GM12864 (cell line): ENCODE data around the gene ZNF699.
A peak's percentile ranks its signal among the peaks of the same experiment; 100 is the strongest.

Experiments used
- DNase-seq: peaks from one replicate; pipeline ENCODE4 v3.0.0-alpha.2; 2011; ENCODE audit warnings: low read depth
- H3K4me3 ChIP-seq: 2 replicates; pipeline ENCODE4 v1.5.1; 2011; ENCODE audit warnings: mild to moderate bottlenecking, low read depth, low read length, control low read depth
- TF ChIP-seq, protein P1 (sequence below): IDR thresholded peaks from 2 replicates; pipeline ENCODE4 v1.5.1; 2011; ENCODE audit warnings: low read depth, mild to moderate bottlenecking, moderate library complexity, low read length, control low read depth, inconsistent platforms; ENCODE audit errors: missing control alignments

The ZNF699 gene

DNA sequence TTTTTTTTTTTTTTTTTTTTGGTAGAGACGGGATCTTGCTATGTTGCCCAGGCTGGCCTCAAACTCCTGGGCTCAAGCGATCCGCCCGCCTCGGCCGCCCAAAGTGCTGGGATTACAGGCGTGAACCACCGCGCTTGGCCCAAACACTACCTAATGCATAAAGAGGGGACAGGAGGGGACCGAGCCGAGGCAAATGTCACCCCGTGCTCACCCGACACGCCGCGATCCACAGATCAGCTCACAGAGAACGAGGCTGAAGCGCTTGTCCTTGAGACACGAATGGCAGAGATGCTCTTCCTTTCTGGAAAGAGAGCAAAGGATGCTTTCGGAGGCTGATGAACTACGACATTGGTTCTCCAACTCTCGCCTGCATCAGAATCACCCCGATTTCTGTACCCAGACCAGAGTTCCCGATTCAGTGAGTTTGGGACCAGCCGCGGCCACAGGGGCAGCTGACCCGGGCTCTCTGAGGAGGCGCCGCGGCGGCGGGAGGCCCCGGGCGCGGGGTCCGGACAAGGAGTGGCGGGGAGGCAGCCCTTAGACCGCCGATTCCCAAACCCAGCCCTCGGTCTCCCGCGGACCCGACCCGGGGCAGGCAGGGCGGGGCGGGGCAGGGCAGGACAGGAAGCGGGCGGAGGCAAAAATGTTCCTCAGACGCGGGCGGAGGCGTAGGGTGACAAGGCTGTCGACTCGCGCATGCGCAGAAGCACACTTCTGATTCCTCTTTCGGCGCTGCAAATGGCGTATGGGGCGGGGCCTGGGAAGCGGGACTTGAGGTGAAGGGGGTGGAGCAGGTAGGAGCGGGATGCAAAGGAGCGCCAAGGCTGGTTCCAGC, at the start of gene ZNF699:
Gene ZNF699 (minus strand): TSS at position 700 of the 835 bp plus-strand sequence. CDS start 4,719 bp downstream, outside the sequence.
- peak; percentile 95 for DNase-seq
- TF ChIP-seq, protein P1, sequence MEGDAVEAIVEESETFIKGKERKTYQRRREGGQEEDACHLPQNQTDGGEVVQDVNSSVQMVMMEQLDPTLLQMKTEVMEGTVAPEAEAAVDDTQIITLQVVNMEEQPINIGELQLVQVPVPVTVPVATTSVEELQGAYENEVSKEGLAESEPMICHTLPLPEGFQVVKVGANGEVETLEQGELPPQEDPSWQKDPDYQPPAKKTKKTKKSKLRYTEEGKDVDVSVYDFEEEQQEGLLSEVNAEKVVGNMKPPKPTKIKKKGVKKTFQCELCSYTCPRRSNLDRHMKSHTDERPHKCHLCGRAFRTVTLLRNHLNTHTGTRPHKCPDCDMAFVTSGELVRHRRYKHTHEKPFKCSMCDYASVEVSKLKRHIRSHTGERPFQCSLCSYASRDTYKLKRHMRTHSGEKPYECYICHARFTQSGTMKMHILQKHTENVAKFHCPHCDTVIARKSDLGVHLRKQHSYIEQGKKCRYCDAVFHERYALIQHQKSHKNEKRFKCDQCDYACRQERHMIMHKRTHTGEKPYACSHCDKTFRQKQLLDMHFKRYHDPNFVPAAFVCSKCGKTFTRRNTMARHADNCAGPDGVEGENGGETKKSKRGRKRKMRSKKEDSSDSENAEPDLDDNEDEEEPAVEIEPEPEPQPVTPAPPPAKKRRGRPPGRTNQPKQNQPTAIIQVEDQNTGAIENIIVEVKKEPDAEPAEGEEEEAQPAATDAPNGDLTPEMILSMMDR = no peak
- H3K4me3 ChIP-seq = peak within 1 kb of the TSS; percentile 66

DNA sequence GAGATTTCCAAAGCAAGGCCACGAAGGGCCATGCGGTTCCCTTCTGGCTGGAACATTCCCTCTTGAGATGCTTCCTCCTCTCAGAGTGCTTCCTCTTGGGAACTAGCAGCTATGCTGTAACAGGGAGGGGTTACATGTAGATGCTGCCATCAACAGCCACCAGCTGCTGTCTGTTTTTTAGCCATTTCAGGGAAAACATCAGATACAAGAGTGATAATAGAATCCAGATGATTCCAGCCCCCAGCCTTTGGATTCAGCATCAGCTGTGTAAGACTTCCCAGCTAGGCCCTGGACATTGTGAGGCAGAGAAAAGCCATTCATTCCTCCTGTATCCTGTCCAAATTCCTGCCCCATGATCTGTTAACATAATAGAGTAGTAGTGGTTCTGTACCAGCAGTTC, 45.0 kb upstream of the ZNF699 start:
- TF ChIP-seq, protein P1 = no peak
- no peak for DNase-seq
- H3K4me3 ChIP-seq = no peak overlapping the region

DNA sequence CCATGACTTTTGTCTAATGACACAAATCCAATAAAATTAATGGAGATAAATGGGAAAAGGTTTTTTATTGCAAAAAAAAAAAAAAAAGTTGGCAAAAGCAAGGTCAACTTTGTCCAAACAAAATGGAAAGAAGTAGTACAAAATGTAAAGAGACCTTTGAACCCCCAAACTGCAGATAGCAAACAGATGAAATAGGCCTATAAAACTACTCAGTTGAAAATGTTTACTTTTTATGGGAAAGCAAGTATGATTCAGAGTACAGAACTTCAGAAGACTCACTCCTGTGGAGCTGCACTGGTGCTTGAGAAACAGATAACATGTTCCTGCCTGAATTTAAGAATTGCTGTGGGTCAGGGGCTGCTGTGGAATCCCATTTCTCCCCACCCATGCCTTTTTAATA, 43.4 kb upstream of the ZNF699 start:
- TF ChIP-seq, protein P1 = no peak
- no peak for DNase-seq
- H3K4me3 ChIP-seq = no peak overlapping the region

DNA sequence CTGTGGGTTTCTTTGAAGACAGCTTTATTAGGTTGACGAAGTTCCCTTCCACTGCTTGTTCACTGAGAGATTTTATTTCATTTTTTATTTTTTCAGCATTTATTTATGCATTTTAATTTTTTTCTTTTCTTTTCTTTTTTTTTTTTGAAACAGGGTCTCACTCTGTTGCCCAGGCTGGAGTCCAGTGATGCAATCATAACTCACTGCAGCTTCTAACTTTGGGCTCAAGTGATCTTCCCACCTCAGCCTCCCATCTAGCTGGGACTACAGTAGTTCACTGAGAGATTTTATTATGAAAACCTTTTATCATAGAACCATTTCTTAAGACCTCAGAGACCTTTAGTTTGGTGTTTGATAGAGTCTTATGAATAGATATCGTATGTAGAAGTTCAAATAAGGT, 42.9 kb upstream of the ZNF699 start:
- no peak overlapping the region for H3K4me3 ChIP-seq
- DNase-seq = no peak
- TF ChIP-seq, protein P1 = no peak

DNA sequence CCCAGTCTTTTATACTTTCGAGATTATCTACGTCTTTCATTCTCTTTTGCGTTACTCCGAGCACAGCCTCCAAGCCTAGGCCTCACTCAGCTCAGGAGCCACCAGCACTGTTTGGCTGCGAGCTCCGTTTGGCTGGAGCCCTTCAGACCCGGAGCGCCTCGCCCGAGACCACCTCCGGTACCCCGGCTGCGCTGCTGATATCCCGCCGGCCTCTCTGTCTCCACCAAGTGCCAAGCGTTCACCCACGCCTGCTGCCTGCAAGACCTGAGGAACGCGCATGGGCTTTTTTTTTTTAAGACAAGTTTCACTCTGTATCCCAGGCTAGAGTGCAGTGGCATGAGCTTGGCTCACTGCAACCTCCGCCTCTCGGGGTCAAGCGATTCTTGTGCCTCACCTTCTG, 39.0 kb upstream of the ZNF699 start:
- no peak for DNase-seq
- TF ChIP-seq, protein P1 = no peak
- no peak overlapping the region for H3K4me3 ChIP-seq

DNA sequence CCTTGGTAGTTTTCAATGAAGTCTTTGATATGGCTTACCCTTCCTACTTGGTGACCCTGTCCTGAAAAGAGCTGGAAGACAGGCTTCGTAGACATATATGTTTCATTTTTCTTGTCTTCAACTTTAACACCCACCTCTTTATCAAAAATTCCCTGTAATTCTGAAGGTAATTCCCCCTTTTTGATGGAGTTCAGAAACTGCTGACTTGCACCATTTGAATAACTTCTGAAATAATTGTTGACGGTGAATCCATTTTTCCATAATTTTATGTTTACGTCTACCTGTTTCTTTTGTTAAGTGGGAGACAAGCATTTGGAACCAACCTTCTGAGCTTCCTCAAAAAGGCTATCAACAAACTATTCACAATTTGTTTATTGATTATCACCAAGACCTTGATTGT, 38.6 kb upstream of the ZNF699 start:
- no peak overlapping the region for H3K4me3 ChIP-seq
- TF ChIP-seq, protein P1 = no peak
- DNase-seq = no peak

DNA sequence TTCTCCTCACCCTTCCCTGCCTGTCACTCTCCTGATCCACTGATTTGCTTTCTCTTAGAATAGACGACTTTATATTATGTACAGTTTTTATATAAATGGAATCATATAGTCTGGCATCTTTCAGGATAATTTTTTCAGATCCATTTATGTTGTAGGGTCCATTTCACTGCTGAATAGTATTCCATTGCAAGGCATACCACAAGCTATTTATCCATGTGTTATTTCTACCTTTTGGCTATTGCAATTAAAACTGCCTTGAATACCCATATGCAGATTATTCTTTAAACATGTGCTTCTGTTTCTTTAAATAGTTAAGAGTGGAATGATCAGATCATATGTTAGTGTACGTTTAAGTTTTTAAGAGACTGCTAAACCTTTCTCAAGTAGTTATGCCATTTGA, 35.4 kb upstream of the ZNF699 start:
- H3K4me3 ChIP-seq = no peak overlapping the region
- TF ChIP-seq, protein P1 = no peak
- no peak for DNase-seq
